HS-5 (cell line): ENCODE results near the gene TMEM163.
"Not testable (repeated sequence)": the region's sequence is repeated elsewhere in the genome, so short reads cannot be mapped to it uniquely, and the experiment has no call there.

ENCODE experiments used
- DNase-seq: peaks from one replicate; pipeline ENCODE4 v3.0.0-alpha.2; 2012; ENCODE audit warnings: low read depth

The TMEM163 gene

DNA sequence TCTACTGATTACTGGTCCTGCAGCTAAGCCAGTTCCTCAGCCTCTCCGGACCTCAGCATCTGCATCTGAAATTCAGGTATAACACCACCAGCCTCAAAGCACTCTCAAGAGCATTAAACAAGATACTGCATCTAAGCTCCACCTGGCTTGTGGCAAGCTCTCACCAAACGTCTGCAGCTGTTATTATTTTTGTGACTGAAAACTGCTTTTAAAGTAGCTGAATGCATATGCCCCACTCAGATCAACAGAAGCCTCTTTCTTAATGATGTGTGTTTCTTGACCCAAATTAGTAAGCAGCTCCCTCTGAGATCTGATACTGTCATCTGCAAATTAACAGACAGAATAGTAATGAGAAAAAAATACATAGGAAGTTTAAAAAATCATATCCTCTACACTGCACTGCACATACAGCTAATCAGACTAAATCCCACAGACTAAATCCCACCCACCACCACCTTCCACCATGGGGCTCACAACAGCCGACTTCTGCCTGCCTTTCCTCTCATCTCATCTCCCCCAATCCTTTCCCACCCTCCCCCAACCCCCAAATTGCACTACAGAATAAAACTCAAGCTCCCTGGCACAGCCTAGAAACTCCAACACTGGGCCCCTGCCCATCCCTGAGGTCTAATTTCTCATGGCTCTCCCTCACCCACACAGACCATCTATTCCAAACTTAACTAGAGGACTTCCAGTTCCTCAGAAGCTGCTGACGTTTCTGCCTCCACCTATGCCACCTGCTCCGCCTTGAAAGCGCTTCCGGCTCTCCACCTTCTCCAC is 52.9 kb downstream of the TMEM163 start:
- DNase-seq: no peak

DNA sequence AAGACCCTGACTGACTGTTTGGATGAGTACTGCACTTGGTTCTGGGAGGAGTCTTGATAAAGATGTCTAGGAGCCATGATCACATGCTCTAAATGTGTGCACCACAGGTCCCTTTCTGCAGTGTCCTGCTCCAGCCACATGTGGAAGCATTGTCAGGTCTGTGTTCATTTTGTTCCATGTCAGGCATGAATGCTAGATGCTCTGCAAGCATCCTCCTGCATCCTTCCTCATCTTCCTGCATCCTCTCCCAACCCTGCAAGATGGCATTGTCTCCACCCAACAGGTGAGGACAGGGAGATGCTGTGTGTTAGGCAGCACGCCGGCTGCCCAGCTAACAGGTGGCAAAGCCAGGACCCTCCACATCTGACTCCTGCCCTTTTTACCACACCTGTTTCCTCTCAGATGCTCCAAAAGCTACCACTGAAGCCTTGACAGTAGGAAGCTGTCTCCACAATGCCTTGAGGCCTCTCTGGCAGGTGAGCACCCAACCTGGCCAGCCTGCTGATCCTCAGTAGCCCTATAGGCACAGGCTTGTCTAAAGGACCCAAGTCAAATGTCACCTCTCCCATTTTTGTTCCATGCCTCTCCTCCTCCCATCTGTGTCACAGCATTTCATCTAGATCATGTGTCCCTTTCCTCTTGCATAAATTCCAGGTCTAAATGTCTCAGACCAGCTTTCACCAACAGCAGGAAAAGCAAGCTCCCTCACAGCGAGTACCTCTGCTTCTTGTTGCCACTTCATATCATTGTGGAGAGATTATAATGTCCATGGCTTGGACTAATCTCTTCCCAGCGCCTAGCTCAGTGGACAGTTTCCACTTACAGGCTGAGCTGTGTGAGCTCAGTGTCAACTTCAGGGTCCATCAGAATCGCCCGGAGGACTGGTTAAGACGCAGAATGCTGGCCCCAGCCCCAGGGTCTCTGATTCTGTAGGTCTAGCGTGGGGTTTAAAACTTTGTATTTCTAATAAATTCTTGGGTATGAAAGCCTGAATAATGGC is 55.0 kb downstream of the TMEM163 start:
- no peak for DNase-seq

DNA sequence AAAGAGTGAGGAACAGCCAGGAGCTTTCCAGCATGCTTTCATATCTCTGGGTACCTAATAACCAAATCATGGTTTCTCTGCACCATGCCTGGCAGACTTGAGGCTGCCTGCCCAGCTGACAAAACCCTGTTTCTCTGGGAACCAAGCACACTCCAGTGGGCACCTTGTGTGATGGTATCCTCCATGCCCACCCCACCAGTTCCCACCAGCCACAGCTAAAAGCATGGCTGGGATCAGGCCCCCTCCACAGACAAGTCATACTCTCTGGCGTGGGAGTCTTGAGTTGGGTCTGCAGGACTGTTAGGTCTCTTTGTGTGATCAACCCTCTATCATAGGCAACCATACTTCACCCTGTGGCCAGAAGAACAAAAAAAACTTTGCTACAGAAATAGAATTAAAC is 56.0 kb downstream of the TMEM163 start:
- no peak for DNase-seq

DNA sequence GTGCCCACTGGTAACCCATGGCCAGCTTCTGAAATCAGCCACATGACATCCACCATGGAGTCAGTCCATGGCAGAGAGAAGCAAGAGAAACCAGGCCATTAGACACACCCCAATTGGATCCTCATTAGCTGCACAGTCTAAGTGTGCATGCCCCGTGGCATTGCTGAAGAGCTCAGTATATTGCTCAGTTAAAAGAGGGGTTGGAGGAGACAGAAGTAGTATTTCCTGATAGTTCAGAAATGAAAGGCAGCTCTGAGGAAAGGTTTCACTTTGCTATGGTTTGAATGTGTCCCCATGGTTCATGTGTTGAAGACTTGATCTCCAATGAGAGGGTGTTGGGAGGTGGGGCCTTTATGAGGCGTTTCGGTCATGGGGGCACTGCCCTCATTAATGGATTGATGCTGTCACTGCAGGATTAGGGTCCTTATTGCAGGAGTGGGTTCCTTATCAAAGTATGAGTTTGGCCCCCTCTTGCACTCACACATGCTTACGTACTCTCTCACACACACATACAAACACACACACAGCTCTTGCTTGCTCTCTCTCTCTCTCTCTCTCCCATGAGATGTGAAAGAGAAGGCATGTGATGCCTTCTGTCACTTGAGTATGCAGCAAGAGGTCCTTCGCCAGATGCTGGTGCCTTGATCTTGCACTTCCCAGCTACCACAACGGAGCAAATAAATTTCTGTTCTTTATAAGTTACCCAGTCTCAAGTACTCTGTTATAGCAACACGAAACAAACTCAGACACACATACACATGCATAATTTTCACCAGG is 58.0 kb downstream of the TMEM163 start:
- DNase-seq: no peak

DNA sequence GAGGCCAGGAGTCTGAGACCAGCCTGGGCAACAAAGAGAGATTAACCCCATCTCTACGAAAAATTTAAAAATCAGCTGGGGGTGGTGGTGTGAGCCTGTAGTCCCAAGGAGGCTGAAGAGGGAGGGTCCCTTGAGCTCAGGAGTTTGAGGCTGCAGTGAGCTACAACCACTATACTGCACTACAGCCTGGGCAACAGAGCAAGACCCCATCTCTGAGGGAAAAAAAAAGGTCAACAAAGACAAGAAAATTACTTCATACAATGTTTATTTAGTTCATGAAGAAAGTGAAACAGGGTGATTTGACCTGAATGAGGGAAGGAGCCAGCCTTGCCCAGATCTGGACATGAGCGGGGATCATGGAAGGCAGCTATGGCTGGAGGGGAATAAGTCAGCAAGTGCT is 59.1 kb downstream of the TMEM163 start:
- no peak for DNase-seq

DNA sequence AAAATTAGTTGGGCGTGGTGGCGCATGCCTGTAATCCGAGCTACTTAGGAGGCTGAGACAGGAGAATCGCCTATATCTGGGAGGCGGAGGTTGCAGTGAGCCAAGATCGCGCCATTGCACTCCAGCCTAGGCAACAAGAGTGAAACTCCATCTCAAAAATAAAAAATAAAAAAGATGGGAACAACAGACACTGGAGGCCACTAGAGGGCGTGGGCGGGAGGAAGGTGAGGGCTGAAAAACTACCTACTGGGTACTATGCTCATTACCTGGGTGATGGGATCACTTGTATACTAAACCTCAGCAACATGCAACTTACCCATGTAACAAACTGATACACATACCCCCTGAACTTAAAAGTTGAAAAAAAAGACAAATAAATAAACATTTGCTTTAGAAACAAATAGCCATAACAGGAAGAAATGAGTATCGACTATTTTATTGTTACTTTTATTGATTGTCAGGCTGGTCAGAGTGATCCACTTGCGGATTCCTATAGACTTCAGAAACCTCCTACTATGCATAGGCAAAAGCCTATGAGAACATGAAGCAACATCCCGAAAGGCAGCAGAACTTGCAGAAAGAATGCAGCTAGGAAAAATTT is 61.0 kb downstream of the TMEM163 start:
- DNase-seq: no peak

DNA sequence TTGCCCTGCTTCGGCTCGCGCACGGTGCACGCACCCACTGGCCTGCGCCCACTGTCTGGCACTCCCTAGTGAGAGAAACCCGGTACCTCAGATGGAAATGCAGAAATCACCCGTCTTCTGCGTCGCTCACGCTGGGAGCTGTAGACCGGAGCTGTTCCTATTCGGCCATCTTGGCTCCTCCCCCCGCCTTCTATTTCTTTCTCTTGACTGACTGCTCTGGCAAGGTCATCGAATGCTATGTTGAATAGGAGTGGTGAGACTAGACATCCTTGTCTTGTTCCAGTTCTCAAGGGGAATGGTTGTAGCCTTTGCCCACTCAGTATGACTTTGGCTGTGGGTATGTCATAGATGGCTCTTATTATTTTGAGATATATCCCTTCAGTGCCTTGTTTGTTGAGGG is 62.4 kb downstream of the TMEM163 start:
- not testable (repeated sequence) for DNase-seq

DNA sequence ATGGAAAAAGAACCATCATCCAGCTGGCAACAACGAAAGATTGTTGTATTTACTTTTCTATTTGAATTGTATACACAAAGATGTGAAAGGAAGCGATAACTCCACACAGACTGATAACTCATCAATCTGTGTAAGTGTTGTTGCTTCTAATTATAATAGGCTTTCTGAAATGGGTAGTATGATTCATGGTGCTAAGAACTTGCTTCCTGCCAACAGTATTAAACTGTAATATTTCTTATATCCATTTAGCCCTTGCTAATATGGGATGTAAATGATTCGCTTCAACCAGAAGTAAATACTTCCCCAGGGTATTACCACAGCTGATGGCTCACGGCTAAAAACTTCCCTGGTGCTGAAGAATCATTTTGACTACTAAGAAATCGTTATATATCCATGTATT is 70.2 kb downstream of the TMEM163 start:
- no peak for DNase-seq

DNA sequence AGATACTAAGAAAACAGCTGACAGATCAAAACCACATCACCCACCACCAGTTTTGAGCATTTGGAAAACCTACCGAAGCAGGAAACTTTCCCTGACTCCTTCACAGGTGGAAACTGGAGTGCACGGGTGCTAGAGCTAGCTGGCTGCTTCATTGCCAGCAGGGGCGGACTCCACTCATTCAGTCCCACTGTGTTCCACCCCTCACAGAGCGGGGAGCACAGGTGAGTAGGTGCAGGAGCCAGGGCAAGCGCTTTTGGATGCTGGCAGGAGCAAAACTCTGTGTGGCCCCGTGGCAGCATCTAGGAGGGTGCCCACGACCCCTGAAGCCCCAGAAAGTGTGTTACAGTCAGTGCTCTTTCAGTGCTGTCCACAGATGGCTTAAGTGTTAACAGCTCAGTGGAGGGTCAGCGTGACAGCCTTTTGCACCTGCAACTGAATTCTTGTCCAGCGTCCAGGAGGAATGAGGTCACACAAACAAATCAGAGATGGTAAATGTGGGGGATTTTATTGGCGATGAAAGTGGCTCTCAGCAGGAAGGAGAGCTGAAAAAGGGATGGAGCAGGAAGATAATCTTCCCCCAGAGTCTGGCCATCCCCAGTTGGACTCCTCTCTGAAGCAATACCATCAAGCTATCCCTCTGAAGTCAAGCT is 71.1 kb downstream of the TMEM163 start:
- no peak for DNase-seq

DNA sequence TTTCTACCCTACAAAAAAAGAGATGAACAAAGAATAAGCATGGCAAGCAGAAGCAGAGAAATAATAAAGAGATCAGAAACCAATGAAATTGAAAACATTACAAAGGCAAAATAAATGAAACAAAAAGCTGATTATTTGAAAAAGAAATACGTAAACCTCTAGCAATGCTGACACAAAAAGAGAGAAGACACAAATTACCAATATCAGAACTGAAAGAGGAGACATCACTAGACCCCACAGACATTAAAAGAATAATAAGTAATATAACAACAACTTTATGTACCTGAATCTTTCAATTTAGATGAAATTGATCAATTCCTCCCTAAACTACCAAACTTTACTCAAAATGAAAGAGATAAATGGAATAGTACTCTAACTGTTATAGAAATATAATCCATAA is 75.9 kb downstream of the TMEM163 start:
- DNase-seq: no peak

DNA sequence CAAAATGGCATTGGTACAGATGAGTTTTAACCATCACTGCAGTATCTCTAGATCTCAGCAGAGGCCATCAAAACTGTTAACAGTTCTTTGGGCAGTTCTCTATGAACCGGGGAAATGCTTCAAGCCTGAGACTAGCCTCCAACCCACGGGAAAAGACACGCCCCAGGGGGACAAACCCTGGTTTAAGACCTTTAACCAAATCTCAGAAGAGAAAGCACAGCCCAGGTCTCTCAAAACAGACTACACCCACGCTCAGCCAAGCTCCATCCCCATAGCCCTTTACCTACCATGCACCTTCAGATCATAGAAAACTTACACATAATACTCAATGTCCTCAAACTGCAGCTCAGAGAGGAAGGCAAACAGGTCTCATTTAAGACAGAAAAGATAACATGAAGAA is 78.3 kb downstream of the TMEM163 start:
- no peak for DNase-seq

DNA sequence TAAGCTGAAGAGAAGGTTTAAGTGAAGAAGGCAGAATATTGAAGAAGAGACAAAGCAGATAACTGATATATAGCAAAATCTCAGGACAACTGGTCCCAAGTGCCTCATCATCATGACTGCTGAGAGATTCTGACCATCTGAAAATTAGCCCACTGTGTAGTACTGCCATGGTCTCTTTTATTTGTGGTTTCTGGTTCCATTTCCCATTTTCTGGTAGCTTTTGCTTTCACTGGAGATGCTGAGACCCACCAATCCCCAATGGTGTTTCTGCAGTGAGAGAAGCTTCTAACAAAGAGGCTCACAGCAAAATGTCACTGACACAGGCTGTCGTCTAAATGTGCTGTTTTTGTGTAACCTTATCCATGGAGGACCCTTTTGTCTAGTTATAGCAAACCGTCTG is 79.5 kb downstream of the TMEM163 start:
- DNase-seq: no peak

DNA sequence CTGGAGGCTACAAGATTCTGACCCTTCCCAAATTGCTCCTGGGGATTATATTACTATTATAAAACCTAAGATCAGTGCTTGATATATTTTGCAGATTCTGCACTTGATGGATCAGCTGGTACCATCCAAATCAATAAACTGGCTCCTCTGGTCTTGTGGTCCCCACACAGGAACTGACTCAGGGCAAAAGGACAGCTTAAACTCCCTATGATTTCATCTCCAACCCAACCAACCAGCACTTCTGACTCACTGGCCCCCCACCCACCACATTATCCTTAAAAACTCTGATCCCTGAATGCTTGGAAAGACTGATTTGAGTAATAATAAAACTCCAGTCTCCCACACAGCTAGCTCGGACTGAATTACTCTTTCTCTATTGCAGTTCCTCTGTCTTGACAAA is 82.1 kb downstream of the TMEM163 start:
- DNase-seq: no peak

DNA sequence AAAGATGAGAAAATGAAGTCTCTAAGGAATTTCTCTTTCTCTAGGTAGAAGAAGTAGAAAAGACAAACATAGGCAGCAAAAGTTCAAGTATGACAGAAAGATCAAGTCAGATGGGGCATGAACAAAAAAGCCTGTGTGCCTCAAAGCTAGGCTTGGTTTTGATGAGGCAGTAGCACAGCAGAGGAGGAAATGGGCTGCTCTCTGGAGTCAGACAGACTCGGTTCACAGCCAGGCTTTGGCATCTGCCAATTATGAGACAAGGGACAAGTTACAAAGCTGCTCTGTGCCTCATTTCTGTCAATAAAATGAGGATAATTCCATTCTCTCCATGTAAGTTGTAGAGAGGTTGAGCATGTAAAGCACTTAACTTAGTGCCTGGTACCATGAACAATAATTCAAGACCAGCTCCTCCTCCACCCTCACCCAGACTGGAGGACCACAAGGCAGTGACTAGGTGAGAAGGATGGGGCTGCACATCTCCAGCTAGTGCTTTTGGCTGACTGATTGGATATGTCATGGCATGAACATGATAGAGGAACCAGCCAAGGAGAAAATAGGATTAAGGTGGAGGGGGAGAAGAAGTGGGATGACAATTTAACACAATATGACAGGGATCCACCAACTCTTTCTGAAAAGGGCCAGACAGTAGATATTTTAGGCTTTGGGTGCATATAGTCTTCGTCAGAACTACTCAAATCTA is 84.6 kb downstream of the TMEM163 start:
- no peak for DNase-seq

DNA sequence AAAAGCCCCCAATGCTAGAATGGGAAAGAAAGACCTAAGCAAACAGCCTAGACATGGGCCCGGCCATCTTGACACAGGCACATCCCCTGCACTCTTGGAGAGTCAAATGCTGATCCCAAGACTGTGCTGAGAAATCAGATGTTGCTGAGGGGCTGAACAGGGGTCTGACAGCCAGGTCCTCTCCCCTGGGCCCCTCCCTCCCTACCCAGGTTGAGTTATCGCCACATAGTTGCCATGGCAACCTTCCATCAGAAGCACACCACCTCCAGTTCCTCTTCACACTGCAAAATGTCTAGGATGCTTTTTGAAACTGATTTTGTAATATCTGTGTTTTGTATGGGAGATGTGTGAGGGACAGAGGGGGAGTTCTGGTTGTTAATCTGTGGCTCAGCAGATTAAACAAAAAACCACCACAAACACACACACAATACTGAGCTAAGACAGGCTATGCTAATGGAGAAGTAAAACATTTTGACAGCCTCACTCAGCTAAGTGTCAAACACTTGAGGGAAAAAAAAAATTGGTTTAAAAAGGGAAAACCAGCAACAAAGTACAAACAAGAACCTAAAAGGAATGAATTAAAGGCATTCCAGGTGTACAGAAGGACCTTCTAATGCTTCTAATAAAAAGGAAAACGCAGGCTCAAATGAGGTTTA is 88.2 kb downstream of the TMEM163 start:
- DNase-seq: no peak

DNA sequence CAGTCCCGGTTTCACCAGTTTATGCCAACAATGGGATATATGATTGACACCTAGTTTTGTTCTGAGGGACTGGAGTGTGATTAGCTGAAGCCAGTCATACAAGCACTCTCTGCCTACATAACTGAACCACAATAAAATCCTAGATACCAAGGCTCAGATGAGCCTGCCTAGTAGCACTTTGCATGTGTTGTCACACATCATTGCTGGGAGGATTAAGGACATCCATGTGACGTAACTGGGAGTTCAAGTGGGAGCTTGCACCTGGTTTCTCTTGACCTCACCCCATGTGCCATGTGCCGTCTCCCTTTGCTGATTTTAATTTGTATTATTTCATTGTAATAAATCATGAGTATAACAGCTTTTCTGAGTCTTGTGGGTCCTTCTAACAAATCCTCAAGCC is 90.3 kb downstream of the TMEM163 start:
- no peak for DNase-seq

DNA sequence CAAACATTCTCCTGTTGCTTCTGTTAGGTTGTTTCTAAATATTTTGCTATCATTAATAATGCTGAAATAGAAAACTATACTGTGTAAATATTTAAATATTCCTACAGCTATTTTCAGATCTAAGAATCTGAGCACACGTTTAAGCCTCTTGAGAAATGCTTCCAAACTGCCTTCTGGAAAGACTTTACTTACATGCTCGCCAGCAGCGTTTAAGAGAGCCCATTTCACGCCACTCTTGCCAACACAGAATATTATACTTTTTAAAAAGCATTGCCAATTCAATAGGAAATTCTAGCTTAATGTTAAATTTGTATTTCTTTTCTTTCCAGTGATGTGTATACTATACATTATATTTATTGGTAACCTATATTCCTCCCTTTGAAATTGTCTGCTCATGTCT is 92.0 kb downstream of the TMEM163 start:
- DNase-seq: no peak

DNA sequence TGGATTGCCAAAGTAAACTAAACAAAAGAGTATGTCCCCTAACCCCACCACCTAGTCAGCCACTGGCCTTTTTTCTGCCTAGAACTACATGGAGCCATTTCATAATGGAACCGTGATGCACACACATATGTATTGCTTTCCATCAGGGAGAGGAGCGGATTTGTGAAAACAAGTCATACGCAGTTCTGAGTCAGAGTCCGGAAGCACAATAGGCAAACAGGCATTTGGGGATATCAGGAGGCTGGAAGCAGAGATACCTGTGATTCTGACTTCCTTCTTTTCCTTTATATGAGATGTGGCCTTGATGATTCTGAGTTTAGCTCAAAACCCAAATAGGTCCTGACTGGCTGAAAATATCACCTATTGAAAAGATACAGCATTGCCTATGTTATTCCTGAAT is 93.5 kb downstream of the TMEM163 start:
- DNase-seq: no peak

DNA sequence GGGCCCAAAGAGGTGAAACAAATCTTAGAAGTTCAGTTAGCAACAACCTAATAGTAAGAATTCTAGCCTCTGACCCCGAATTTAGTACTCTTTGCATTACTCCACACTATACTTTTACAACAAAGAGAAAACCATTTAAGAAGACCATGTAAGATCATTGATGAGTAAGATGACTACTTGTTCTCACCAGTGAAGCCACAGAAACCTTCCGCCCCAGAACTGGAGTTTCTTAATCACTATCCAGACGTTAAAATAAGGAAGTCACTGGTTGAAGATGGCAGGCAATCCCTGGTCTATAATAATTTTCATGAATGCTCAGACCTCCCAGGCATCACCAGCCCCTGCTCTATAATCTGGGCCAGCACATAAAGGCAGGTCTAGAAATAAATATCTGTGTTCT is 95.0 kb downstream of the TMEM163 start:
- no peak for DNase-seq

DNA sequence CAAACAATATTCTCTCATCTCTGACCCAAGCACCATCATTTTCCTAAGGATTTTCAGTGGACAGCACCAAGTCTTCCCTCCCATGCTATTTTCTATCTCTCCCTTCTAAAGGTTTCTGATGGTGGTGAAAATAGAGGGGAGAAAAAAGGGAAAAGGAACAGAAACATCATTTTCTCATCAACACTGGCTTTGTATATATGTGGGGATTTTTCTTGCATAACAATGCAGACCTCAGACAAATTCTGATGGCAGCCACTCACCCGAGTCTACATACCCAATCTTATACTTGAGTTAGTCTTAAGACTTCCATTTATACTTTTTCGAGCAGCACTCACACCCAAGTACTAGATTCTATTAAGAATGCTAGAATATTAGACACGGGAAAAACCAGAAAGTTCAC is 95.8 kb downstream of the TMEM163 start:
- no peak for DNase-seq
